ENCODE measurements around the gene NTM. TPM values are rescaled to one million over a fixed set of nuclear protein-coding genes. Genes with fewer than 3 reads are reported as not detected.

The NTM gene
- total and polyA plus RNA-seq, 8 donors, result 0.04 to 4.4 (median 0.50) TPM

GRCh38 chr11:131549099-131549498 lies 178.7 kb downstream of the NTM start:
- Histone ChIP-seq H3K27me3 (peaks cover 0 to 5% (median 0%) of the 10 kb centered on the region in 4 donors), H3K36me3 (no peaks in the 10 kb centered on the region), H3K9me3 (no peaks in the 10 kb centered on the region), H3K27ac (no peak overlapping the region), H3K4me3 (no peak overlapping the region), H3K4me1 (no peaks in the 10 kb centered on the region)
- TF ChIP-seq, protein P1, sequence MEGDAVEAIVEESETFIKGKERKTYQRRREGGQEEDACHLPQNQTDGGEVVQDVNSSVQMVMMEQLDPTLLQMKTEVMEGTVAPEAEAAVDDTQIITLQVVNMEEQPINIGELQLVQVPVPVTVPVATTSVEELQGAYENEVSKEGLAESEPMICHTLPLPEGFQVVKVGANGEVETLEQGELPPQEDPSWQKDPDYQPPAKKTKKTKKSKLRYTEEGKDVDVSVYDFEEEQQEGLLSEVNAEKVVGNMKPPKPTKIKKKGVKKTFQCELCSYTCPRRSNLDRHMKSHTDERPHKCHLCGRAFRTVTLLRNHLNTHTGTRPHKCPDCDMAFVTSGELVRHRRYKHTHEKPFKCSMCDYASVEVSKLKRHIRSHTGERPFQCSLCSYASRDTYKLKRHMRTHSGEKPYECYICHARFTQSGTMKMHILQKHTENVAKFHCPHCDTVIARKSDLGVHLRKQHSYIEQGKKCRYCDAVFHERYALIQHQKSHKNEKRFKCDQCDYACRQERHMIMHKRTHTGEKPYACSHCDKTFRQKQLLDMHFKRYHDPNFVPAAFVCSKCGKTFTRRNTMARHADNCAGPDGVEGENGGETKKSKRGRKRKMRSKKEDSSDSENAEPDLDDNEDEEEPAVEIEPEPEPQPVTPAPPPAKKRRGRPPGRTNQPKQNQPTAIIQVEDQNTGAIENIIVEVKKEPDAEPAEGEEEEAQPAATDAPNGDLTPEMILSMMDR (IDR thresholded peaks at IDR 0.05), result no peak
- FAIRE-seq (no peak), DNase-seq (no peak), ATAC-seq (no peak)
- whole genome bisulfite sequencing, 2 donors, result 71 to 89% methylated on average over 2 of the region's 2 CpGs
- intact Hi-C loops (cut with DNase I), result no loop called here

- H3K36me3 ChIP-seq, result no peaks in the 10 kb centered on the region
- intact Hi-C loops (cut with DNase I), result no loop called here
- FAIRE-seq, result no peak
- WGBS, 2 donors, result 41 to 42% methylated on average over 8 of the region's 8 CpGs
- TF ChIP-seq, protein P1 (IDR thresholded peaks at IDR 0.05), result no peak
- no peak for ATAC-seq
- no peak overlapping the region for H3K4me3 ChIP-seq
- H3K27me3 ChIP-seq, result peaks cover 0 to 5% (median 0%) of the 10 kb centered on the region in 4 donors
- H3K4me1 ChIP-seq, result no peaks in the 10 kb centered on the region
- DNase-seq, result no peak
- no peak overlapping the region for H3K27ac ChIP-seq
- no peaks in the 10 kb centered on the region for H3K9me3 ChIP-seq
These were observed 179.4 kb downstream of the NTM start for GRCh38 chr11:131549770-131550169.

GRCh38 chr11:131560287-131560686 lies 189.9 kb downstream of the NTM start:
- no peak for FAIRE-seq
- intact Hi-C loops (cut with DNase I), result no loop called here
- WGBS, 2 donors, result 29 to 33% methylated on average over 4 of the region's 4 CpGs

DNA sequence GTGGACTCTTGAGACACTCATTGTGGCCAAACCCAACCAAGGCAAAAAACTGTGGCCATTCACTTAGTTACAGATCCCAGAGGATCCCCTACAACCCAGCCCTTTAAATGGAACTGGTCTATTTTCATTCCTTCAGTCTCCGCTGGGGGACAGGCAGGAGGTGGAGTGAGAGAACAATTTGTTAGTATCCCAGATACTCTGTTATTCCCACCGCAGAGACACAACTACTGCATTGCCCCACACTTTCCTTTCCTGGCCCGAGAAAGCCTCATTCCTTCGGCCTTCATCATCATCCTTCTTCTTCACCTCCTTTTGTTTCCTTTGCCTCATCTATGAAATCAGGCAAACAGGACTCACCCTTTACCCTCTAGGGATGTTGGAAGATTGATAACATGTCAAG lies 191.1 kb downstream of the NTM start:
- FAIRE-seq (no peak), ATAC-seq (peak in 1 of 4 donors; percentile 43), DNase-seq (no peak)
- H3K36me3 ChIP-seq, result no peaks in the 10 kb centered on the region
- H3K4me1 ChIP-seq, result no peaks in the 10 kb centered on the region
- intact Hi-C loops (cut with DNase I), result no loop called here
- 73 to 80% methylated on average over 4 of the region's 4 CpGs for WGBS, 2 donors
- H3K4me3 ChIP-seq, result no peak overlapping the region
- no peaks in the 10 kb centered on the region for H3K27me3 ChIP-seq
- no peaks in the 10 kb centered on the region for H3K9me3 ChIP-seq
- no peak overlapping the region for H3K27ac ChIP-seq
- TF ChIP-seq, protein P1 (IDR thresholded peaks at IDR 0.05), result no peak

More at GRCh38 chr11:131560287-131560686, 189.9 kb downstream of the NTM start:
- Histone ChIP-seq H3K9me3 (no peaks in the 10 kb centered on the region), H3K4me1 (no peaks in the 10 kb centered on the region), H3K27ac (no peak overlapping the region), H3K36me3 (no peaks in the 10 kb centered on the region), H3K27me3 (no peaks in the 10 kb centered on the region), H3K4me3 (no peak overlapping the region)
- TF ChIP-seq, protein P1 (IDR thresholded peaks at IDR 0.05), result no peak
- DNase-seq (no peak), ATAC-seq (no peak)

DNA sequence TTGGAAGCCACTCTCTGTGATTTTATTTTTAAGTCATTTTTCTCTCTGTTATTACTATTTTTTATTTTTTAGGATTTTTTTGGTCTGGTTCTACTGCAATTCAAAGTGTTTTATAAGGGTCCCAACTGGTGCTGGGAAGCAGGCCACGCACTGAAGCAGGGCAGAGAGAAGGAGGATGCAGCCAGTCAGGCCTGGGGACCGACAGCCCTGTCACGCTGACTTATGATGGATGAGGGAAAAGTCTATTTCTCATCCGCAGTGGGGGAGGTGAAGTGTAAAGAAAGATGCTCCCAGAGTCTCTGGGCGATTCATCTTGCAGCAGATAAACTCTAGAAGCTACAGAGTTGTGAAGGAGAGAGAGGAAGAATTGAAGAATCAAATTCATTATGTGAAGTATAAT lies 191.6 kb downstream of the NTM start:
- DNase-seq (no peak), FAIRE-seq (no peak), ATAC-seq (no peak)
- no peaks in the 10 kb centered on the region for H3K9me3 ChIP-seq
- no peak overlapping the region for H3K4me3 ChIP-seq
- TF ChIP-seq, protein P1 (IDR thresholded peaks at IDR 0.05), result no peak
- no peaks in the 10 kb centered on the region for H3K27me3 ChIP-seq
- intact Hi-C loops (cut with DNase I), result no loop called here
- no peaks in the 10 kb centered on the region for H3K36me3 ChIP-seq
- H3K27ac ChIP-seq, result no peak overlapping the region
- no peaks in the 10 kb centered on the region for H3K4me1 ChIP-seq
- WGBS, 2 donors, result 62 to 69% methylated on average over 5 of the region's 5 CpGs
